ENCODE results near the gene YBEY. TPM values are rescaled to one million over a fixed set of nuclear protein-coding genes. Genes with fewer than 3 reads are reported as not detected.

Gene YBEY
- total and polyA plus RNA-seq, 2 of the 8 experiments (the other 6 are each of a cell fraction or from before 2014, with no cell fraction given): 26.9 to 31.9 TPM

- TF ChIP-seq CTBP2 (IDR thresholded peaks at IDR 0.05; ENCODE audit: borderline replicate concordance, insufficient read depth, insufficient read length, low read length) (no peak), EZH2 (IDR thresholded peaks at IDR 0.05; ENCODE audit: low read depth, low read length, severe bottlenecking) (no peak), TAF7 (optimal IDR thresholded peaks at IDR 0.05; ENCODE audit: borderline replicate concordance, low read depth, low read length) (no peak), POU5F1 (IDR thresholded peaks at IDR 0.05; ENCODE audit: low read depth, low read length) (no peak), TEAD4 (IDR thresholded peaks at IDR 0.05; ENCODE audit: low read depth, low read length) (no peak), ATF2 (IDR thresholded peaks at IDR 0.05; ENCODE audit: low read length) (0 out of 2 replicates have a peak, but pooled peaks have one; percentile 27), YY1 (IDR thresholded peaks at IDR 0.05; ENCODE audit: low read depth, low read length) (no peak), MAFK (IDR thresholded peaks at IDR 0.05; ENCODE audit: low read depth, low read length) (no peak), SRF (IDR thresholded peaks at IDR 0.05; ENCODE audit: low read depth, low read length) (no peak), SUZ12 (IDR thresholded peaks at IDR 0.05; ENCODE audit: low read length) (peak; percentile 29; the same call in 1 of the 2 replicates), SIRT6 (IDR thresholded peaks at IDR 0.05; ENCODE audit: low read length) (no peak), ATF3 (IDR thresholded peaks at IDR 0.05; ENCODE audit: insufficient read depth, low read depth, low read length) (no peak), EP300 (IDR thresholded peaks at IDR 0.05; ENCODE audit: borderline replicate concordance in 1 of 2, low read depth in 2 of 2, low read length in 2 of 2) (no peak), SP2 (IDR thresholded peaks at IDR 0.05; ENCODE audit: low read length) (no peak), HDAC6 (IDR thresholded peaks at IDR 0.05; ENCODE audit: low read depth, low read length) (no peak), BCL11A (IDR thresholded peaks at IDR 0.05; ENCODE audit: low read depth in 2 of 2, low read length in 2 of 2) (no peak), TCF12 (IDR thresholded peaks at IDR 0.05; ENCODE audit: low read depth, low read length) (no peak), POLR2AphosphoS5 (IDR thresholded peaks at IDR 0.05; ENCODE audit: low read depth, low read length) (peak; percentile 34; the same call in 1 of the 2 replicates), KDM4A (IDR thresholded peaks at IDR 0.05; ENCODE audit: low read depth, low read length, severe bottlenecking) (no peak), USF2 (IDR thresholded peaks at IDR 0.05; ENCODE audit: low read length) (no peak)
Measured at GRCh38 chr21:46297338-46298271, 11.5 kb downstream of the YBEY start (continued).

All from H1 (cell line).